Gastrocnemius medialis (tissue), 4 donors: Measurements from ENCODE around the gene SARM1.

Experiments used
- POLR2A ChIP-seq, 2 donors: fragments of 450-650 bp; IDR thresholded peaks; one replicate each; pipeline ENCODE4 v1.6.1; 2017; ENCODE audit warnings: antibody characterized with exemption in 2 of 2, mild to moderate bottlenecking in 2 of 2, moderate library complexity in 2 of 2
- TF ChIP-seq, protein P1 (sequence below), 5 experiments: fragments of 450-650 bp in 3 of 5; fragments of 200-600 bp in 2 of 5; sonication (generic) in 2 of 5; IDR thresholded peaks in 4 of 5; conservative IDR thresholded peaks in 1 of 5; 1 replicate in 4 of 5; 2 replicates in 1 of 5; pipeline ENCODE4 v1.5.1; 2016 to 2019; ENCODE audit warnings: antibody characterized with exemption in 5 of 5, mild to moderate bottlenecking in 3 of 5, moderate library complexity in 3 of 5

GRCh38 chr17:28327031-28327607, 44.4 kb upstream of the SARM1 start:
- TF ChIP-seq, protein P1, sequence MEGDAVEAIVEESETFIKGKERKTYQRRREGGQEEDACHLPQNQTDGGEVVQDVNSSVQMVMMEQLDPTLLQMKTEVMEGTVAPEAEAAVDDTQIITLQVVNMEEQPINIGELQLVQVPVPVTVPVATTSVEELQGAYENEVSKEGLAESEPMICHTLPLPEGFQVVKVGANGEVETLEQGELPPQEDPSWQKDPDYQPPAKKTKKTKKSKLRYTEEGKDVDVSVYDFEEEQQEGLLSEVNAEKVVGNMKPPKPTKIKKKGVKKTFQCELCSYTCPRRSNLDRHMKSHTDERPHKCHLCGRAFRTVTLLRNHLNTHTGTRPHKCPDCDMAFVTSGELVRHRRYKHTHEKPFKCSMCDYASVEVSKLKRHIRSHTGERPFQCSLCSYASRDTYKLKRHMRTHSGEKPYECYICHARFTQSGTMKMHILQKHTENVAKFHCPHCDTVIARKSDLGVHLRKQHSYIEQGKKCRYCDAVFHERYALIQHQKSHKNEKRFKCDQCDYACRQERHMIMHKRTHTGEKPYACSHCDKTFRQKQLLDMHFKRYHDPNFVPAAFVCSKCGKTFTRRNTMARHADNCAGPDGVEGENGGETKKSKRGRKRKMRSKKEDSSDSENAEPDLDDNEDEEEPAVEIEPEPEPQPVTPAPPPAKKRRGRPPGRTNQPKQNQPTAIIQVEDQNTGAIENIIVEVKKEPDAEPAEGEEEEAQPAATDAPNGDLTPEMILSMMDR (IDR thresholded peaks at IDR 0.05 in 4 of 5, conservative IDR thresholded peaks at IDR 0.05 in 1 of 5): no peak
- no peak for TF ChIP-seq POLR2A (IDR thresholded peaks at IDR 0.05)
